ENCODE data around the gene STUB1. TPM values are rescaled to one million over a fixed set of nuclear protein-coding genes. Genes with fewer than 3 reads are reported as not detected.

STUB1 gene
- total RNA-seq, 1 donor from 2014 or later: 124 TPM

DNA sequence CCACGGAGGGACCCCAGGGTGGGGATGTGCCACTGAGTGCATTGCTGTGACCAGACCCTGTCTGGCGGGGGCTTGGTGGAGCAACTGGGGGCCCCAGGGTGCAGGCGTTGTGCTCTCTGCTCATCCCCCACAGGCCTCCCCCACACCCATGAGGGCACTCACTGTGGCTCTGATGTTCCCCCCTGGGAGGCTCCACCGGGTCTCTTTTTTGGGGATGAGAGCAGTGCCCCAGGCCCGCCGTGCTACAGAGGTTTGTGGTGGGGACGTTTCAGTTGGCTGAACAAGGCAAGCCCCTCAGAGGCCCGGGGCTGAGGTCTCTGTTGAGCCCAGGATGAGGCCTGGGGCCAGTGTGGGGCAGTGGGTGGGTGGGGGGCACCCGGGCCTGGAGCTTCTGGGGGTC is 43.5 kb downstream of the STUB1 start:
- Histone ChIP-seq H3K4me3 (no peak overlapping the region), H3K36me3 (no peaks in the 10 kb centered on the region), H3K4me1 (peaks cover 53% of the 10 kb centered on the region), H3K27me3 (no peaks in the 10 kb centered on the region), H3K9me3 (no peaks in the 10 kb centered on the region), H3K27ac (no peak overlapping the region)
- TF ChIP-seq POLR2A (IDR thresholded peaks at IDR 0.05) (no peak), POLR2AphosphoS5 (IDR thresholded peaks at IDR 0.05; ENCODE audit: insufficient read depth in 1 of 2, low read depth in 1 of 2) (no peak)
- TF ChIP-seq, protein P1, sequence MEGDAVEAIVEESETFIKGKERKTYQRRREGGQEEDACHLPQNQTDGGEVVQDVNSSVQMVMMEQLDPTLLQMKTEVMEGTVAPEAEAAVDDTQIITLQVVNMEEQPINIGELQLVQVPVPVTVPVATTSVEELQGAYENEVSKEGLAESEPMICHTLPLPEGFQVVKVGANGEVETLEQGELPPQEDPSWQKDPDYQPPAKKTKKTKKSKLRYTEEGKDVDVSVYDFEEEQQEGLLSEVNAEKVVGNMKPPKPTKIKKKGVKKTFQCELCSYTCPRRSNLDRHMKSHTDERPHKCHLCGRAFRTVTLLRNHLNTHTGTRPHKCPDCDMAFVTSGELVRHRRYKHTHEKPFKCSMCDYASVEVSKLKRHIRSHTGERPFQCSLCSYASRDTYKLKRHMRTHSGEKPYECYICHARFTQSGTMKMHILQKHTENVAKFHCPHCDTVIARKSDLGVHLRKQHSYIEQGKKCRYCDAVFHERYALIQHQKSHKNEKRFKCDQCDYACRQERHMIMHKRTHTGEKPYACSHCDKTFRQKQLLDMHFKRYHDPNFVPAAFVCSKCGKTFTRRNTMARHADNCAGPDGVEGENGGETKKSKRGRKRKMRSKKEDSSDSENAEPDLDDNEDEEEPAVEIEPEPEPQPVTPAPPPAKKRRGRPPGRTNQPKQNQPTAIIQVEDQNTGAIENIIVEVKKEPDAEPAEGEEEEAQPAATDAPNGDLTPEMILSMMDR (IDR thresholded peaks at IDR 0.05): no peak
- intact Hi-C loops (cut with DNase I): loop anchor here (5.0 kb wide), 1 partner anchor 64 kb away; the partner anchor contains the start of genes CHTF18 and RPUSD1
- no peak for DNase-seq (ENCODE audit: extremely low spot score in 2 of 2)

DNA sequence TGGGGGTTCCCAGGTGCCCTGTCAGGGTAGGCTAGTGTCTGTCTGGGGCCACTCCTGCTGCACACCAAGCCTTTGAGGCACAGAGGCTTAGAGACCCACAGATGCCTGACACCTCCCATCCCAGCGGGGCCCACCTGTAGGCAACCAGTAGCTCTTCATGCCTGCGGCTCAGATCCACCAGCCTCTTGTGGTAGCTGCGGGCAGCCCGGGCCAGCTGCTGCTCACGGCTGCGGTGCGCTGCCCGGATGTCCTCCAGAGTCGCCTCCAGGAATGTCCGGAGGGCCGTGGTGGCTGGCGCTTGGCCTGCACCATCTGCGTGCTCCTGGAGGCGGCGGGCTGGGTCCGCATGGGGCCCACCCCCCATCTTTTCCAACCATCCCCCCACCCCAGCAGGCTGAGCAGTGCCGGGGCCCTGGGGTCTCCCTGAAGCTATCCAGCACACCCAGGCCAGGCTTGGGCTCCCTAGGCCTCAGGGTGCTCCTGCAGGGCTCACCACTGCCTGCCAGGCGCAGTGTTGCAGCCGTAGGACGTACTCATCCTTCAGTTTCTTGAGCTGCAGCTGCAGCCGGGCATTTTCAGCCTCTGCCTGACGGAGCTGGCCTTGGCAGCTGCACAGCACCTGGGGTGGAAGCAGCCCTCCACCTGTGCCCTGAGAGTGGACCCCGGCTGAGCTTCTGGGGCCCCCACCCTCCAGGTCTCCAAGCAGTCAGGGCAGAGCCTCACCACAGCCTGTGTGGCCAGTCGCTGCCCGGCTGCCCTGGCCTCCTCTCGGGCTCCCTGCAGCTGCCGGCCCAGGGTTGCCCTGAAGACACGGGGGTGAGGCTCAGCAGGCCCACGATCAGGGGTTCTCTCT is 44.2 kb downstream of the STUB1 start:
- Histone ChIP-seq H3K4me1 (peaks cover 59% of the 10 kb centered on the region), H3K9me3 (no peaks in the 10 kb centered on the region), H3K4me3 (no peak overlapping the region), H3K36me3 (no peaks in the 10 kb centered on the region), H3K27ac (no peak overlapping the region), H3K27me3 (no peaks in the 10 kb centered on the region)
- TF ChIP-seq POLR2A (IDR thresholded peaks at IDR 0.05): no peak
- TF ChIP-seq, protein P1 (IDR thresholded peaks at IDR 0.05): no peak
- TF ChIP-seq POLR2AphosphoS5 (IDR thresholded peaks at IDR 0.05; ENCODE audit: insufficient read depth in 1 of 2, low read depth in 1 of 2): no peak
- DNase-seq (ENCODE audit: extremely low spot score in 2 of 2): no peak
- intact Hi-C loops (cut with DNase I): loop anchor here (5.0 kb wide), 1 partner anchor 63 kb away; the partner anchor contains the start of genes CHTF18 and RPUSD1

DNA sequence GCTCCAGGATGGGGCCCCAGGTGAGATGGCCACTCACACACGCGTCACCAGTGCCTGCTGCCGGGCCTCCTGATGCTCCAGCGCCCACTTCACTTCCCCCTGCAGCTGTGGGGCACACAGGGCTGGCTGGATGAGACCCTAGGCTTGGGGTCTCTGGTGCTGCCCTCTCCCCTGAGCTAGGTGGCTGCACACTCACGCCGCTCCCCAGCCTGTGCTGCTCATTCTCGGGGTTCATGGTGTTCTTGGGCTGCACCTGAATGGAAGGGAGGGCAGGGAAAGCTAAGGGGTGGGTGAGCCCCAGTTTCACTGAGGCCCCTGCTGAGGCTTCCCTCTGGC is 44.8 kb downstream of the STUB1 start:
- H3K36me3 ChIP-seq: no peaks in the 10 kb centered on the region
- no peaks in the 10 kb centered on the region for H3K9me3 ChIP-seq
- no peak overlapping the region for H3K27ac ChIP-seq
- H3K27me3 ChIP-seq: no peaks in the 10 kb centered on the region
- no peak overlapping the region for H3K4me3 ChIP-seq
- H3K4me1 ChIP-seq: peaks cover 56% of the 10 kb centered on the region
- TF ChIP-seq, protein P1 (IDR thresholded peaks at IDR 0.05): no peak
- no peak for TF ChIP-seq POLR2AphosphoS5 (IDR thresholded peaks at IDR 0.05; ENCODE audit: insufficient read depth in 1 of 2, low read depth in 1 of 2)
- no peak for TF ChIP-seq POLR2A (IDR thresholded peaks at IDR 0.05)
- DNase-seq (ENCODE audit: extremely low spot score in 2 of 2): no peak
- intact Hi-C loops (cut with DNase I): no loop called here

DNA sequence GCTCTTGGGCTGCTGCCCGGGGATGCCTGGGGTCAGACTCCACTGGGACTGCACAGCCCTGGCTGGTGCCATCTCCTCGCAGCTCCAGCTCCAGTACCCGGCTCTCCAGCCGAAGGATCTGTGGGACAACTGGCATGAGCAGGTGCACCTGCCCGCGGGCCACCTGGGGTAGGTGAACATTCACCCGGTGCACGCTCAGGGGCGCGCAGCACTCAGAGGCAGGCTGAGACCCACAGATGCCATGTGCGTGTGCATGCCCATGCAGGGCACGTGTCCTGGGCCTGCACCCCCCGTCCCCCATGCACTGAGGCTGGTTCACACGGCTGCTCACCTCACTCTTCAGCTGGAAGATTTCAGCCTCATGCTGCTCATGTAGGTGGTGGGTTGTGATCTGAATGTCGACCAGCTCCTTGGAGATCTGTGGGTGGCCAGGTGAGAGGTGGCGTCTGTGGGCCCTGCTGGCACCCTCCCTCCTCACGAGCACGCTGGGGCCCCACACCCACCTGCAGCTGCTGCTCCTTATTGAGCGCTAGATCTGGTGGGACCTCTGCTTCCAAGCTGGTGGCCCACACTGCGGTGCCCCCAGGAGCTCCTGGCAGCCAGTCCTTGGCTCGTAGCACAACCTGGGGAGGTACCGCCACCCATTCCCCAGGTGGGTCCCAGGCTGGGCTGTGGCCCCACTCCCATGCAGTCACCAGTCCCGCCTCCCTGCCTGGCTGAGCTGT is 45.4 kb downstream of the STUB1 start:
- Histone ChIP-seq H3K27me3 (no peaks in the 10 kb centered on the region), H3K4me3 (no peak overlapping the region), H3K9me3 (no peaks in the 10 kb centered on the region), H3K4me1 (peaks cover 50% of the 10 kb centered on the region), H3K27ac (no peak overlapping the region), H3K36me3 (no peaks in the 10 kb centered on the region)
- no peak for DNase-seq (ENCODE audit: extremely low spot score in 2 of 2)
- TF ChIP-seq, protein P1 (IDR thresholded peaks at IDR 0.05): no peak
- TF ChIP-seq POLR2AphosphoS5 (IDR thresholded peaks at IDR 0.05; ENCODE audit: insufficient read depth in 1 of 2, low read depth in 1 of 2): no peak
- TF ChIP-seq POLR2A (IDR thresholded peaks at IDR 0.05): no peak
- intact Hi-C loops (cut with DNase I): no loop called here

DNA sequence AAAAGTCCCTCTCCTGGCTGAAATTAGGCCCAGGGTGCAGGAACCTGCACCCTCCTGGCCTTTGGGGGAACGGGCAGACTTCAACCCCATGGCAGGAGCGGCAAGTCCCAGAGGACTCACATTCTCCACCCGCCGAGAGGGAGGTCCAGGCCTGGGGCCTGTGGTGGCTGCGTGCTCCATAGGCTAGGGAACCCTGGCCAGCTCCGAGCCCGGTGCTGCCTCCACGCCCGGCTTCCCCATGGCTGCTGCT is 45.9 kb downstream of the STUB1 start:
- Histone ChIP-seq H3K36me3 (no peaks in the 10 kb centered on the region), H3K4me1 (peaks cover 48% of the 10 kb centered on the region), H3K4me3 (peak overlapping the region in 1 of 2 donors; percentile 48), H3K27ac (no peak overlapping the region), H3K27me3 (no peaks in the 10 kb centered on the region), H3K9me3 (no peaks in the 10 kb centered on the region)
- intact Hi-C loops (cut with DNase I): no loop called here
- DNase-seq (ENCODE audit: extremely low spot score in 2 of 2): no peak
- TF ChIP-seq POLR2AphosphoS5 (IDR thresholded peaks at IDR 0.05; ENCODE audit: insufficient read depth in 1 of 2, low read depth in 1 of 2) (no peak), POLR2A (IDR thresholded peaks at IDR 0.05) (no peak)
- TF ChIP-seq, protein P1 (IDR thresholded peaks at IDR 0.05): no peak

Data from vagina (tissue), 2 donors.